ENCODE results near the gene TLL1.

DNA sequence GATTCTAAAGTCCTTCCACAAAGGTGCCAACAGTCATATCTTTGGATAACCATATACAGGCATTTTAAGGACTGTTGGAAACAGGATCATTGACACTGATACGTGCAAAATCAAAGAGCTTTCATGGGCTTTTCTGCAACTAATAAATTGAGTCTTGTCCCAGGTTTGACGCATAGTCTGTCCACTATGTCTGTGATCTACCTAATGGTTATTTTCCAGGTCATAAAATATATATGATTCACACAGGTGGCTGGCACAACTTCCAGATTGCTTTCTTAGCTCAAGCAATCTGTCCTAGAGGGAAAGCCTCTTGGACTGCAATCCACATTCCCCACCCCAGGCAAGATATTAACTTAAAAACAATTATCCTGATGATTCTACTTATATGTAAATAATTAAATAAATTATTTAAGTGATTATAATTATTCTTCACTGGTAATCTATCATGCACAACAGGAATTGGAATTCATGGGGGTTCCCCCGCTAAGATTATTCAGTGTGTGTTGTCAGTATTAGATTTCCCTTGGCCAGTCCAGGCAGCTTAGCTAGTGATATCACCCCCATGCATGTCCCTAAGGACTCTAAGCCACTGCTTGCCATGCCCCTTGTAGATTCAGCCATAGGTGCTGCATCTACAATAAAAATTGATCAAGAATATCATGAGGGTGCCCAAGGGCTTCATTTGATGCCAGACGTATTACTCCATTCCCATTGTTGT is 97.8 kb downstream of the TLL1 start:
- TF ChIP-seq, protein P1, sequence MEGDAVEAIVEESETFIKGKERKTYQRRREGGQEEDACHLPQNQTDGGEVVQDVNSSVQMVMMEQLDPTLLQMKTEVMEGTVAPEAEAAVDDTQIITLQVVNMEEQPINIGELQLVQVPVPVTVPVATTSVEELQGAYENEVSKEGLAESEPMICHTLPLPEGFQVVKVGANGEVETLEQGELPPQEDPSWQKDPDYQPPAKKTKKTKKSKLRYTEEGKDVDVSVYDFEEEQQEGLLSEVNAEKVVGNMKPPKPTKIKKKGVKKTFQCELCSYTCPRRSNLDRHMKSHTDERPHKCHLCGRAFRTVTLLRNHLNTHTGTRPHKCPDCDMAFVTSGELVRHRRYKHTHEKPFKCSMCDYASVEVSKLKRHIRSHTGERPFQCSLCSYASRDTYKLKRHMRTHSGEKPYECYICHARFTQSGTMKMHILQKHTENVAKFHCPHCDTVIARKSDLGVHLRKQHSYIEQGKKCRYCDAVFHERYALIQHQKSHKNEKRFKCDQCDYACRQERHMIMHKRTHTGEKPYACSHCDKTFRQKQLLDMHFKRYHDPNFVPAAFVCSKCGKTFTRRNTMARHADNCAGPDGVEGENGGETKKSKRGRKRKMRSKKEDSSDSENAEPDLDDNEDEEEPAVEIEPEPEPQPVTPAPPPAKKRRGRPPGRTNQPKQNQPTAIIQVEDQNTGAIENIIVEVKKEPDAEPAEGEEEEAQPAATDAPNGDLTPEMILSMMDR (IDR thresholded peaks at IDR 0.05), result no peak
- TF ChIP-seq EP300 (IDR thresholded peaks at IDR 0.05) (no peak), POLR2A (IDR thresholded peaks at IDR 0.05) (no peak)
